WERI-Rb-1 (cell line): ENCODE data around the gene MAP3K10.

Source experiments
- DNase-seq: peaks from one replicate; pipeline ENCODE4 v3.0.0-alpha.2; 2020
- H3K27ac ChIP-seq: fragments of 250-450 bp; sonication (Bioruptor Pico); 2 replicates; pipeline ENCODE4 v1.5.1; 2020; ENCODE audit warnings: mild to moderate bottlenecking, moderate library complexity
- H3K27me3 ChIP-seq: fragments of 250-450 bp; sonication (Bioruptor Pico); 2 replicates; pipeline ENCODE4 v1.5.1; 2021; ENCODE audit warnings: mild to moderate bottlenecking, low read depth, moderate library complexity; ENCODE audit not compliant: insufficient read depth, severe bottlenecking
- H3K36me3 ChIP-seq: fragments of 250-450 bp; sonication (Bioruptor Pico); 2 replicates; pipeline ENCODE4 v1.5.1; 2020; ENCODE audit warnings: mild to moderate bottlenecking, moderate library complexity
- H3K4me3 ChIP-seq: 2 replicates; pipeline ENCODE4 v1.5.1; 2011; ENCODE audit warnings: low read depth, mild to moderate bottlenecking, control low read depth, low read length
- H3K9me3 ChIP-seq: fragments of 250-450 bp; sonication (Bioruptor Pico); 2 replicates; pipeline ENCODE4 v1.5.1; 2021; ENCODE audit warnings: mild to moderate bottlenecking, moderate library complexity; ENCODE audit not compliant: severe bottlenecking
- CTCF ChIP-seq: IDR thresholded peaks from 2 replicates; pipeline ENCODE4 v1.5.1; 2011; ENCODE audit warnings: low read depth, mild to moderate bottlenecking, control low read depth, inconsistent platforms, low read length

Gene MAP3K10

GRCh38 chr19:40240332-40240731 lies 49.1 kb downstream of the MAP3K10 start:
- Histone ChIP-seq H3K27ac (no peak overlapping the region), H3K36me3 (peaks cover 51% of the 10 kb centered on the region), H3K4me3 (no peak overlapping the region), H3K9me3 (no peaks in the 10 kb centered on the region), H3K27me3 (no peaks in the 10 kb centered on the region)
- TF ChIP-seq CTCF: no peak
- no peak for DNase-seq

GRCh38 chr19:40241125-40241808 lies 50.0 kb downstream of the MAP3K10 start:
- no peak for TF ChIP-seq CTCF
- peaks cover 49% of the 10 kb centered on the region for H3K36me3 ChIP-seq
- no peaks in the 10 kb centered on the region for H3K27me3 ChIP-seq
- no peak overlapping the region for H3K4me3 ChIP-seq
- H3K9me3 ChIP-seq: no peaks in the 10 kb centered on the region
- H3K27ac ChIP-seq: no peak overlapping the region
- no peak for DNase-seq

GRCh38 chr19:40241809-40242384 lies 50.7 kb downstream of the MAP3K10 start:
- no peak for DNase-seq
- Histone ChIP-seq H3K36me3 (peaks cover 46% of the 10 kb centered on the region), H3K27ac (no peak overlapping the region), H3K4me3 (no peak overlapping the region), H3K27me3 (no peaks in the 10 kb centered on the region), H3K9me3 (no peaks in the 10 kb centered on the region)
- no peak for TF ChIP-seq CTCF

- H3K27me3 ChIP-seq: no peaks in the 10 kb centered on the region
- H3K4me3 ChIP-seq: no peak overlapping the region
- peaks cover 40% of the 10 kb centered on the region for H3K36me3 ChIP-seq
- no peak overlapping the region for H3K27ac ChIP-seq
- DNase-seq: no peak
- no peaks in the 10 kb centered on the region for H3K9me3 ChIP-seq
- TF ChIP-seq CTCF: no peak
Observed at GRCh38 chr19:40242480-40242879, 51.3 kb downstream of the MAP3K10 start.

- no peak for DNase-seq
- Histone ChIP-seq H3K9me3 (no peaks in the 10 kb centered on the region), H3K4me3 (no peak overlapping the region), H3K36me3 (peaks cover 33% of the 10 kb centered on the region), H3K27me3 (no peaks in the 10 kb centered on the region), H3K27ac (no peak overlapping the region)
- no peak for TF ChIP-seq CTCF
Observed at GRCh38 chr19:40243181-40243580, 52.0 kb downstream of the MAP3K10 start.
